ENCODE data around the gene FH. TPM values are rescaled to one million over a fixed set of nuclear protein-coding genes. Genes with fewer than 3 reads are reported as not detected.

The FH gene
- total and polyA plus RNA-seq, 2 donors (not counting 3 experiments of a cell fraction or from before 2014, with no cell fraction given) = 41.9 to 96.6 TPM

DNA sequence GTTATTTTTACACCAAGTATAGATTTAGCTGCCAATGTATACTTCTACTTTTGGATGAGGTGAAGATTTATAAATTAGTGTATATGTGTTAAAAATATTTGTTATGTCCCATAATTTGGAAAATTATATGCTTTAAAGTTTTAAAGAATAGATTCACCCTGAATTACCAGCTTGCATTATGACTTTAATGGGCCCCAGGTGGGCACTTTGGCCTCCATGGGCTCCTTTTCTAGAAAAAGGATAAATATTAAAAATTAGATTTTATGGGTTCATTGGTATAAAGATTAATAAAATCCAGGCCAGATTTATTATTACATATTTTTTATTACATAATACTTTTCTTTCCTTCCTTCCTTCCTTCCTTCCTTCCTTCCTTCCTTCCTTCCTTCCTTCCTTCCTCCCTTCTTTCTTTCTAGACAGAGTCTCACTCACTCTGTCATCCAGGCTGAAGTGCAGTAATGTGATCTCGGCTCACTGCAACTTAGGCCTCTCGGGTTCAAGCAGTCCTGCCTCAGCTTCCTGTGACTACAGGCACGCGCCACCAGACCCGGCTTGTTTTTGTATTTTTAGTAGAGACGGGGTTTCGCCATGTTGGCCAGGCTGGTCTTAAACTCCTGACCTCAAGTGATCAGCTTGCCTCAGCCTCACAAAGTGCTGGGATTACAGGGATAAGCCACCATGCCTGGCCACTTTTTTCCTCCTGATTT is 34.5 kb upstream of the FH start:
- Histone ChIP-seq H3K4me2 (ENCODE audit: insufficient read depth, low read length) (no peak overlapping the region), H3K36me3 (ENCODE audit: control insufficient read depth in 2 of 2, extremely low read depth in 1 of 2, insufficient read depth in 2 of 2, low read length in 2 of 2) (no peaks in the 10 kb centered on the region), H3K9me1 (replicated peaks; ENCODE audit: control insufficient read depth, extremely low read depth, insufficient read depth, low read length) (no peaks in the 10 kb centered on the region), H2AFZ (ENCODE audit: low read depth, low read length) (no peak overlapping the region), H4K20me1 (replicated peaks; ENCODE audit: control insufficient read depth, extremely low read depth, insufficient read depth, low read length) (no peaks in the 10 kb centered on the region), H3K9ac (replicated peaks; ENCODE audit: extremely low read depth, insufficient read depth, low read length) (no peak overlapping the region), H3K27me3 (ENCODE audit: control insufficient read depth in 2 of 2, insufficient read depth in 2 of 2, low read length in 2 of 2) (no peaks in the 10 kb centered on the region), H3K27ac (ENCODE audit: insufficient read depth, low read depth, low read length) (no peak overlapping the region), H3K4me3 (replicated peaks in 1 of 3; ENCODE audit: insufficient read depth in 1 of 3, low read depth in 1 of 3, low read length in 3 of 3) (no peak overlapping the region), H3K9me3 (replicated peaks; ENCODE audit: control insufficient read depth, insufficient read depth, low read length) (no peaks in the 10 kb centered on the region), H3K4me1 (ENCODE audit: control insufficient read depth, extremely low read depth, insufficient read depth, low read length) (no peaks in the 10 kb centered on the region), H3K79me2 (ENCODE audit: control insufficient read depth, insufficient read depth, low read length) (no peaks in the 10 kb centered on the region)
- intact Hi-C loops (cut with micrococcal nuclease) = no loop called here
- FAIRE-seq (no peak), DNase-seq (ENCODE audit: low read depth, low spot score) (no peak)
- dilution Hi-C loops (cut with MboI; ENCODE audit: extremely low pct_ligation_motif_present, low sequenced_read_pairs) = no loop called here
- CTCF ChIA-PET = no interaction called here
- no TSS peak for BruUV-seq (replicated peaks)
- no peak for TF ChIP-seq FOS (IDR thresholded peaks at IDR 0.05; ENCODE audit: borderline replicate concordance, insufficient read depth, low read length)
- TF ChIP-seq EZH2 (IDR thresholded peaks at IDR 0.05; ENCODE audit: borderline replicate concordance, low read depth, low read length, severe bottlenecking) = no peak
- no peak for TF ChIP-seq JUN (IDR thresholded peaks at IDR 0.05; ENCODE audit: borderline replicate concordance, insufficient read depth, insufficient read length, low read depth)
- TF ChIP-seq GATA2 (IDR thresholded peaks at IDR 0.05; ENCODE audit: insufficient read depth, insufficient read length, low read depth, low read length) = no peak
- no peak for TF ChIP-seq POLR2AphosphoS5 (IDR thresholded peaks at IDR 0.05; ENCODE audit: insufficient read depth, low read depth, low read length)
- POLR2A ChIA-PET = no interaction called here

DNA sequence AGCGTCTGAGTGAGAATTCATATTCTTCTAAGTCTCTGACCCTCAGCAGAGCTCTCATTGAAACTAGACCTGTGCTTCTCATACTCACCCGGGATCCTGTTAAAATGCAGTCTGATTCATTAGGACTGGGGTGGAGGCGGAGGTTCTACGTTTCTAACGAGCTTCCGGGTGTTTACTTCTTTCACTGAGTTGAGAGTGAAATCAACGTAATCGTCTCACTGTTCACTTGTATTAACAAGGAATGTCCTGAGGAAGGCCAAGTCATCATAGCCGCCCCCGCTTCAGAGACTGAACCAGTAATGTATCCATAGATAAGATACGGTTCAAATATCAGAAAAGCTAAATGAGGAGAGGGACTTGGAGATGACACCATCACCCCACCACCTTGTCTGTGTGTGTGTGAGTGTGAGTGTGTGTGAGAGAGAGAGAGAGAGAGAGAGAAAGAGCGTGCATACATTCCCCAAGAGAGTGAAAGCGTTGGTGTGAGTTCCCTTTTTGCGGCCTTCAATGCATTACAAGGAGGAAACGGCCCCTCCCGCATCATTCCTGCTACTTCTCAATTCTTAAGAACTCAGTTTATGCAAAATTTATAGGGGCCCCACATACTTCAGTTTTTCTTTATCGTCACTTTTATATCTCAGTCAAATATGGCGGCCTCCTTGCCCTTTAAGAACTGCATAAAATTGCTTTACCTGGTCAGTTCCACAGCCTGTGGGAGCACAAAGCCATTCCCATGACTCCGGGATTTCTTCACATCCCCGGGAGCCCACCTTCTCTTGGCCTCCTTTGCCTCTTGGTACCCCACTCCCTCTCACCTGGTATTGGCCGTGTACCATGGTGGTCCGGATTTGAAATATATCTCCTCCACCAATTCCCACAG is 32.4 kb upstream of the FH start:
- no peak overlapping the region for H3K4me3 ChIP-seq (replicated peaks in 1 of 3; ENCODE audit: insufficient read depth in 1 of 3, low read depth in 1 of 3, low read length in 3 of 3)
- H2AFZ ChIP-seq (ENCODE audit: low read depth, low read length) = no peak overlapping the region
- H3K4me2 ChIP-seq (ENCODE audit: insufficient read depth, low read length) = no peak overlapping the region
- H3K4me1 ChIP-seq (ENCODE audit: control insufficient read depth, extremely low read depth, insufficient read depth, low read length) = no peaks in the 10 kb centered on the region
- H4K20me1 ChIP-seq (replicated peaks; ENCODE audit: control insufficient read depth, extremely low read depth, insufficient read depth, low read length) = no peaks in the 10 kb centered on the region
- dilution Hi-C loops (cut with MboI; ENCODE audit: extremely low pct_ligation_motif_present, low sequenced_read_pairs) = no loop called here
- no peaks in the 10 kb centered on the region for H3K9me1 ChIP-seq (replicated peaks; ENCODE audit: control insufficient read depth, extremely low read depth, insufficient read depth, low read length)
- DNase-seq (ENCODE audit: low read depth, low spot score) (no peak), FAIRE-seq (no peak)
- H3K9me3 ChIP-seq (replicated peaks; ENCODE audit: control insufficient read depth, insufficient read depth, low read length) = no peaks in the 10 kb centered on the region
- H3K36me3 ChIP-seq (ENCODE audit: control insufficient read depth in 2 of 2, extremely low read depth in 1 of 2, insufficient read depth in 2 of 2, low read length in 2 of 2) = no peaks in the 10 kb centered on the region
- H3K9ac ChIP-seq (replicated peaks; ENCODE audit: extremely low read depth, insufficient read depth, low read length) = no peak overlapping the region
- BruUV-seq (replicated peaks) = no TSS peak
- no peak overlapping the region for H3K27ac ChIP-seq (ENCODE audit: insufficient read depth, low read depth, low read length)
- intact Hi-C loops (cut with micrococcal nuclease) = no loop called here
- H3K79me2 ChIP-seq (ENCODE audit: control insufficient read depth, insufficient read depth, low read length) = no peaks in the 10 kb centered on the region
- CTCF ChIA-PET = no interaction called here
- POLR2A ChIA-PET = no interaction called here
- H3K27me3 ChIP-seq (ENCODE audit: control insufficient read depth in 2 of 2, insufficient read depth in 2 of 2, low read length in 2 of 2) = no peaks in the 10 kb centered on the region
- TF ChIP-seq, protein P1, sequence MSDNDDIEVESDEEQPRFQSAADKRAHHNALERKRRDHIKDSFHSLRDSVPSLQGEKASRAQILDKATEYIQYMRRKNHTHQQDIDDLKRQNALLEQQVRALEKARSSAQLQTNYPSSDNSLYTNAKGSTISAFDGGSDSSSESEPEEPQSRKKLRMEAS (IDR thresholded peaks at IDR 0.05; ENCODE audit: insufficient read depth, insufficient read length) = no peak
- TF ChIP-seq GATA2 (IDR thresholded peaks at IDR 0.05; ENCODE audit: insufficient read depth, insufficient read length, low read depth, low read length) = no peak
- TF ChIP-seq POLR2AphosphoS5 (IDR thresholded peaks at IDR 0.05; ENCODE audit: insufficient read depth, low read depth, low read length) = no peak
- TF ChIP-seq MYC (IDR thresholded peaks at IDR 0.05; ENCODE audit: low read depth, low read length) = no peak
- TF ChIP-seq, protein P2, sequence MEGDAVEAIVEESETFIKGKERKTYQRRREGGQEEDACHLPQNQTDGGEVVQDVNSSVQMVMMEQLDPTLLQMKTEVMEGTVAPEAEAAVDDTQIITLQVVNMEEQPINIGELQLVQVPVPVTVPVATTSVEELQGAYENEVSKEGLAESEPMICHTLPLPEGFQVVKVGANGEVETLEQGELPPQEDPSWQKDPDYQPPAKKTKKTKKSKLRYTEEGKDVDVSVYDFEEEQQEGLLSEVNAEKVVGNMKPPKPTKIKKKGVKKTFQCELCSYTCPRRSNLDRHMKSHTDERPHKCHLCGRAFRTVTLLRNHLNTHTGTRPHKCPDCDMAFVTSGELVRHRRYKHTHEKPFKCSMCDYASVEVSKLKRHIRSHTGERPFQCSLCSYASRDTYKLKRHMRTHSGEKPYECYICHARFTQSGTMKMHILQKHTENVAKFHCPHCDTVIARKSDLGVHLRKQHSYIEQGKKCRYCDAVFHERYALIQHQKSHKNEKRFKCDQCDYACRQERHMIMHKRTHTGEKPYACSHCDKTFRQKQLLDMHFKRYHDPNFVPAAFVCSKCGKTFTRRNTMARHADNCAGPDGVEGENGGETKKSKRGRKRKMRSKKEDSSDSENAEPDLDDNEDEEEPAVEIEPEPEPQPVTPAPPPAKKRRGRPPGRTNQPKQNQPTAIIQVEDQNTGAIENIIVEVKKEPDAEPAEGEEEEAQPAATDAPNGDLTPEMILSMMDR (IDR thresholded peaks at IDR 0.05; ENCODE audit: extremely low read depth in 1 of 2, insufficient read depth in 1 of 2, low read depth in 1 of 2, low read length in 2 of 2) = no peak
- TF ChIP-seq FOS (IDR thresholded peaks at IDR 0.05; ENCODE audit: borderline replicate concordance, insufficient read depth, low read length) = no peak
- no peak for TF ChIP-seq POLR2A (IDR thresholded peaks at IDR 0.05; ENCODE audit: low read depth, low read length)
- TF ChIP-seq EZH2 (IDR thresholded peaks at IDR 0.05; ENCODE audit: borderline replicate concordance, low read depth, low read length, severe bottlenecking) = no peak
- TF ChIP-seq JUN (IDR thresholded peaks at IDR 0.05; ENCODE audit: borderline replicate concordance, insufficient read depth, insufficient read length, low read depth) = no peak
